Thyroid gland (tissue), 4 donors: Measurements from ENCODE around the gene PARD3. TPM values are rescaled to one million over a fixed set of nuclear protein-coding genes. Genes with fewer than 3 reads are reported as not detected.

ENCODE experiments used
- DNase-seq, 2 donors: peaks; one replicate each; pipeline ENCODE4 v3.0.0-alpha.2; 2019
- H3K27ac ChIP-seq, 3 donors: fragments of 200-600 bp; sonication (generic); 1 replicate in 2 of 3; 2 replicates in 1 of 3; pipeline ENCODE4 v1.5.1; 2016 to 2019; ENCODE audit warnings: mild to moderate bottlenecking in 1 of 3, moderate library complexity in 1 of 3
- H3K27me3 ChIP-seq: fragments of 200-600 bp; sonication (generic); one replicate; pipeline ENCODE4 v1.5.1; 2019
- H3K36me3 ChIP-seq, 2 donors: fragments of 200-600 bp; sonication (generic); one replicate each; pipeline ENCODE4 v1.5.1; 2016 to 2019
- H3K4me1 ChIP-seq, 2 donors: fragments of 200-600 bp; sonication (generic); one replicate each; pipeline ENCODE4 v1.5.1; 2017 to 2019
- H3K4me3 ChIP-seq, 3 donors: fragments of 200-600 bp; sonication (generic); replicated peaks in 1 of 3; 1 replicate in 2 of 3; 2 replicates in 1 of 3; pipeline ENCODE4 v1.5.1; 2016; ENCODE audit warnings: mild to moderate bottlenecking in 1 of 3
- H3K9me3 ChIP-seq: fragments of 200-600 bp; sonication (generic); one replicate; pipeline ENCODE4 v1.5.1; 2017
- CTCF ChIP-seq, 6 experiments: fragments of 200-600 bp in 3 of 6; fragments of 450-650 bp in 3 of 6; sonication (generic) in 3 of 6; IDR thresholded peaks; one replicate each; pipeline ENCODE4 v1.5.1; 2016 to 2019; ENCODE audit warnings: antibody characterized with exemption in 6 of 6, mild to moderate bottlenecking in 2 of 6, inconsistent platforms in 1 of 6, moderate library complexity in 1 of 6
- POLR2A ChIP-seq, 2 donors: fragments of 450-650 bp; IDR thresholded peaks; one replicate each; pipeline ENCODE4 v1.6.1; 2017; ENCODE audit warnings: antibody characterized with exemption in 2 of 2, mild to moderate bottlenecking in 2 of 2, moderate library complexity in 1 of 2
- WGBS, 2 donors: methylation state at CpG; one replicate each; pipeline ENCODE4 v1.1.5; 2017; 5-methylcytosine and 5-hydroxymethylcytosine counted together
- intact Hi-C: fragments of 100-400 bp; cut with DNase I; formaldehyde crosslinking; loops from one replicate; pipeline ENCODE4 v1.15.1; 2023
- total RNA-seq, 4 donors: library from RNA; depleted of rRNA; stranded (reverse); fragments of >200 nt; gene quantifications; one replicate each; pipeline ENCODE4 v1.2.3, GENCODE V29; 2016

The PARD3 gene
- total RNA-seq, 4 donors from 2014 or later: 48.6 to 88.4 (median 57.7) TPM

GRCh38 chr10:34164029-34164428 lies 651.1 kb downstream of the PARD3 start:
- Histone ChIP-seq H3K9me3 (no peaks in the 10 kb centered on the region), H3K27ac (no peak overlapping the region), H3K4me1 (peaks cover under 1 to 4% of the 10 kb centered on the region in 2 donors), H3K36me3 (no peaks in the 10 kb centered on the region), H3K27me3 (no peaks in the 10 kb centered on the region), H3K4me3 (no peak overlapping the region)
- intact Hi-C loops: no loop called here
- TF ChIP-seq POLR2A (IDR thresholded peaks at IDR 0.05) (no peak), CTCF (IDR thresholded peaks at IDR 0.05) (no peak)
- 93 to 98% methylated on average over 3 of the region's 3 CpGs for WGBS, 2 donors
- no peak for DNase-seq

GRCh38 chr10:34163075-34163905 lies 651.8 kb downstream of the PARD3 start:
- H3K4me3 ChIP-seq: no peak overlapping the region
- TF ChIP-seq POLR2A (IDR thresholded peaks at IDR 0.05) (no peak), CTCF (IDR thresholded peaks at IDR 0.05) (no peak)
- no peaks in the 10 kb centered on the region for H3K9me3 ChIP-seq
- no peaks in the 10 kb centered on the region for H3K27me3 ChIP-seq
- 82 to 86% methylated on average over 11 of the region's 11 CpGs for WGBS, 2 donors
- no peak overlapping the region for H3K27ac ChIP-seq
- no peak for DNase-seq
- H3K4me1 ChIP-seq: peaks cover 6 to 7% of the 10 kb centered on the region in 2 donors
- no peaks in the 10 kb centered on the region for H3K36me3 ChIP-seq
- intact Hi-C loops: no loop called here

- Histone ChIP-seq H3K27me3 (no peaks in the 10 kb centered on the region), H3K4me3 (no peak overlapping the region), H3K9me3 (no peaks in the 10 kb centered on the region), H3K27ac (no peak overlapping the region), H3K36me3 (no peaks in the 10 kb centered on the region), H3K4me1 (peaks cover 6 to 7% of the 10 kb centered on the region in 2 donors)
- no peak for DNase-seq
- TF ChIP-seq CTCF (IDR thresholded peaks at IDR 0.05) (no peak), POLR2A (IDR thresholded peaks at IDR 0.05) (no peak)
- intact Hi-C loops: no loop called here
- WGBS, 2 donors: 87 to 95% methylated on average over 7 of the region's 7 CpGs
These were observed 653.2 kb downstream of the PARD3 start for GRCh38 chr10:34161777-34162370.

- no peaks in the 10 kb centered on the region for H3K9me3 ChIP-seq
- no peaks in the 10 kb centered on the region for H3K36me3 ChIP-seq
- no peak for DNase-seq
- H3K27me3 ChIP-seq: no peaks in the 10 kb centered on the region
- H3K4me3 ChIP-seq: no peak overlapping the region
- TF ChIP-seq POLR2A (IDR thresholded peaks at IDR 0.05) (no peak), CTCF (IDR thresholded peaks at IDR 0.05) (no peak)
- 96 to 97% methylated on average over 3 of the region's 3 CpGs for WGBS, 2 donors
- H3K27ac ChIP-seq: no peak overlapping the region
- intact Hi-C loops: no loop called here
- peaks cover 6 to 7% of the 10 kb centered on the region in 2 donors for H3K4me1 ChIP-seq
These were observed 654.5 kb downstream of the PARD3 start for GRCh38 chr10:34160595-34160994.

- 90 to 93% methylated on average over 1 of the region's 1 CpG for WGBS, 2 donors
- no peak overlapping the region for H3K27ac ChIP-seq
These were observed 657.6 kb downstream of the PARD3 start for GRCh38 chr10:34157501-34157900.

More at GRCh38 chr10:34157501-34157900, 657.6 kb downstream of the PARD3 start:
- H3K4me1 ChIP-seq: peaks cover 6 to 7% of the 10 kb centered on the region in 2 donors
- no peak overlapping the region for H3K4me3 ChIP-seq
- H3K9me3 ChIP-seq: no peaks in the 10 kb centered on the region
- intact Hi-C loops: no loop called here
- no peak for DNase-seq
- TF ChIP-seq CTCF (IDR thresholded peaks at IDR 0.05): no peak
- no peak for TF ChIP-seq POLR2A (IDR thresholded peaks at IDR 0.05)
- no peaks in the 10 kb centered on the region for H3K27me3 ChIP-seq
- no peaks in the 10 kb centered on the region for H3K36me3 ChIP-seq
